Eye (tissue), 1 donor: ENCODE data around the gene NAA35.
"Not testable (repeated sequence)": the region's sequence is repeated elsewhere in the genome, so short reads cannot be mapped to it uniquely, and the experiment has no call there.

Source experiments
- DNase-seq: peaks from one replicate; pipeline ENCODE4 v3.0.0-alpha.2; 2015

Gene NAA35

DNA sequence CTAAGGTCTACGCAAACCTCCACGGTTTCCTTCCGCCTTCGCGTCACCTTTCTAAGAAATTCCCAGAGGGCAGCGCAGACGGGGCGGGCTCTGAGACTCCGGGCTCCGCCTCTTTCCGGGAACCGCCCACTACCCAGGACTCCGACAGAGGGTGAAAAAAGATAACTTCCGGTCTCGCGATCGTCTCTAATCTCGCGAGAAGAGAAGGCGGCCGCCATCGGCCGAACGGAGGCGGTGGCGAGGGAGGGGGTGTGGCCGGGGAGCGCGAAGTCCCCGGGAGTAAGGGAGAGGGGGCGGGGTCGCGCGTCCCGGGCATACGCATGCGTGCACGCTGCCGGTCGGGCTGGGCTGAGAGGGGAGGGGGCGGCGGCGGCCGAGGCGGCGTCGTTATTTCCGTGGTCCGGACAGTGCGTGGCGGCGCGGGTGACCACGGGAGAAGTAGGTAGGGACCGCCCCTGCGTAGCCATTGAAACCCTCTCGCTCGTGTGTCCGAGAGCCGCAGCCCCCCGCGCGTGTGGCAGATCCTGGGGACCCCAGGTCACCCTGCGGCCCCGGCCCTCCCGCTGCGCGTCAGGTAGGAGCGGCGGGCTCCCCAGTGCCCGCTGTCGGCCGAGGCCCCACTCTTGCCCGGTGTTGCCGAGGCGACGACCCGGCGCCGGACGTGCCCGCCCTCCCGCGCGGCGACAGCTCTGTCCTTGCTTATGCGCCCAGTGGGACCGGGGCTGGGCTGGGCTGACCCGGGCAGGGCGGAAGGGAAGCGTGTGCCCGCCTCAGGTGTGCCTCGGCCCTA is at the start of gene NAA35:
Gene NAA35, plus strand, starts transcription at position 315 of the 790 bp plus-strand sequence. CDS start 1,014 bp downstream, outside the sequence.
- DNase-seq: peak; percentile 100

DNA sequence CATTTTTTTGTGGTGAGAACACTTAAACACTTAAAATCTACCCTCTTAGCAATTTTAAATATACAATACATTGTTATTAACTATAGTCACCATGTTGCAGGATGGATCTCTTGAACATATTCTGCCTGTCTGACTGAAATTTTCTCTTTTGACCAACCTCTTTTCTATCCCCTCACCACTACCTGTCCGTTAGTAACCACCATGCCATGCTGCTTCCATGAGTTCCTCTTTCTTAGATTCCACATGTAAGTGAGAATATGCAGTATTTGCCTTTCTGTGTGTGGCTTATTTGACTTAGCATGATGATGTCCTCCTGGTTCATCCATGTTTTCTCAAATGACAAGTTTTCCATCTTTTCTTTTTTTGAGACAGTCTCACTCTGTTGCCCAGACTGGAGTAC is 48.5 kb upstream of the NAA35 start:
- DNase-seq: no peak

DNA sequence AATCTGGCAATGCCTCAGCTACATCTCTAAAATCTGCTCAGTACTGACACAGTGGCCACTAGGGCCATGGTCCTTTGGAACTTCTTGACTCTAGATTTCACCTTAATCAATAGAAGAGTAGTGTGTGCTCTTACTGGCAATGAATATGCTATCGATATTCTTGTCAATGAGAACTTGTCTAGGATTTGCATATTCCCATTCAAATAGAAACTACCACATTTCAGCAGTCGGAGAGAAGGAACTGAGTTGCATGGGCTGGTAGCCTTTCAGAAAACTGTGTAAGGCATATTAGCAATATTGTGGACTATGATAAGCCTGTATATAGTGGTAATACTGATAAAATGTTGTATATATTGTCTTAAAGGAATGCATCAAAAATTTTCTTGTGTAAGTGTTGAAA is 45.3 kb upstream of the NAA35 start:
- DNase-seq: no peak

DNA sequence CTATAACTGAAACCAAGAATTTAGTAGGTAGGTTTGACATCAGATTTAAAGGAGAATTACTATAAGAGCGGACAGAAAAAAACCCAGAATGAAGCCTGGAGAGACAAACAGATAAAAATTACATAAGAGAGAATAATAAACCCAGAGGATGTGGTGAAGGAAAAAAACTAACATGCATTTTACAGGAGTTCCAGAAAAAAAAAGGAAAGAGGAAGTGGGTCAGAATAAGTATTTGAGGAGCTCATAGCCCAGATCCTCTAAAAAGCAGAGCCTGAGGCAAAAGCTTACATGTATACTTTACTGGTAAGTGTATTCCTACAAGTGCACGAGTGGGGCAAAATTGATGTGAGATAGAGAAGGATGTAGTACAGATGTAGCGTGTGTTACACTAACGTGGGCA is 43.1 kb upstream of the NAA35 start:
- DNase-seq: no peak

DNA sequence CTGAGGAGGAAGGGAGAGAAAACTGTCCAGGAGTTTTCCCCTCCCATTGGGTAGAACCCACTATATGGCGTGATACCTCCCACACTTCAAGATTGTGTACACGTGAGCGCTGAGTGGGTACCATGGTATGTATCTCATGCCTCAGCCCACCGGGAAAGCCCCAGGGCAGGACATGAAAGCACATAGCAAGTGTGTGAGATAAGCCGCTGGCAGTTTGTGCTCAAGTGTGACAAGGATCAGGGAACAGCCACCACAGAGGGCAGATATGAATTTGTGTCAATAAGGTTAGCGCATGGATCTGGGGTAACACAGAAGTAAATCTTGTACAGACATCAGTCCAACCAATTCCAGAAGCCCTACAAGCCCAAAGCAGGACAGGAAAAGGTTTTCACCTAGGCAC is 42.6 kb upstream of the NAA35 start:
- DNase-seq: no peak

DNA sequence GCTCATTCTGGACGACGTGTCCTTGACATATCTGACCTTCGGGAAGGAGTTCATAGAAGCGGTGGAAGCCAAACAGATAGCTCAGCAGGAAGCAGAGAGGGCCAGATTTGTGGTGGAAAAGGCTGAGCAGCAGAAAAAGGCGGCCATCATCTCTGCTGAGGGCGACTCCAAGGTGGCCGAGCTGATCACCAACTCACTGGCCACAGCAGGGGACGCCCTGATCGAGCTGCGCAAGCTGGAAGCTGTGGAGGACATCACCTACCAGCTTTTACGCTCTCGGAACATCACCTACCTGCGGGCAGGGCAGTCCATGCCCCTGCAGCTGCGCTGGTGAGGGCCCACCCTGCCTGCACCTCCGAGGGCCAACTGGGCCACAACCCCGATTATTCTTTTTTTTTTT is 41.6 kb upstream of the NAA35 start:
- no peak for DNase-seq

DNA sequence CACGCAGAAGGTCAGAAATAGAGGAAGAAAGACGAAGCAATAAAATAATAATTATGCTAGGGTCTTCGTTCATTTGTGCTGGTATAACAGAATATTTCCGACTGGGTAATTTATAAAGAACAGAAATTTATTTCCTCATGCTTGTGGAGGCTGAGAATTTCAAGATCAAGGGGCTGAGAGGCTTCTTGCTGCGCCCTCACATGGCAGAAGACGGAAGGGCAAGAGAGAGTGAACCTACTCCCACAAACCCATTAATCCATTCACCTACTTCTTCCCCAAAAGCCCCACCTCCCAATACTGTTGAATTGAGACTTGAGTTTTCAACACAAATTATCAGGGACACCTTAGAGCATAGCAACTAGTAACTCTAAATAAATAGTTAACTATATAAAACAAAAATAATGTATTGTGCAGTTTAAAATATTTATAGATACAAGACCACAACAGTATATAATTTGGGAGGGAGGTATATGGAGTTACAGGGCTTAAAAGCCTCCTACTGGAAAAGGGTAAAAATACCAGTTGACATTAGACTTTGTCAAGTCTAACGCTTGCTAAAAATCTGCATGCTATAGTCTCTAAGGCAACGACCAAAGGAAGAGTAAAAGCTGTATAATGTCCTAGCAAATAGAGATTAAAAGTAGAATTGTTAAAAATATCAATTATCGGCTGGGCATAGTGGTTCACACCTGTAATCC is 40.3 kb upstream of the NAA35 start:
- DNase-seq: no peak

DNA sequence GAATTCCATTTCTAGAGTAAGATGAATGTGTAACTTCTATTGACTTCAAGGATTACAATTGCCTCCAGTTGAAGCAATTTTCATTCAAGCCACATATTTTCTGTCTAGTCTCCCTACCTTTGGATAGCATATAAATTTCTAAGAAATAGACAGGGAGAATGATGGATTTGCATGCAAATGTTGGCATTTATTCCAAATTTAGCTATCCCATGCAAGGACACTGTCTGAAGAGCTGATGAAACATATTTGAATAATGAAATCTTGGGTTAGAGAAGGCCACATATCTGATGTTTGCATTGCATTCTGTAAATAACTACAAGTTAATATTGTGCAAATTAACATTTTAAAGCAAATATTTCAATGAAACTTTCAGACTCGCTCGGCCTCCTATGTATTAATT is 36.0 kb upstream of the NAA35 start:
- no peak for DNase-seq

DNA sequence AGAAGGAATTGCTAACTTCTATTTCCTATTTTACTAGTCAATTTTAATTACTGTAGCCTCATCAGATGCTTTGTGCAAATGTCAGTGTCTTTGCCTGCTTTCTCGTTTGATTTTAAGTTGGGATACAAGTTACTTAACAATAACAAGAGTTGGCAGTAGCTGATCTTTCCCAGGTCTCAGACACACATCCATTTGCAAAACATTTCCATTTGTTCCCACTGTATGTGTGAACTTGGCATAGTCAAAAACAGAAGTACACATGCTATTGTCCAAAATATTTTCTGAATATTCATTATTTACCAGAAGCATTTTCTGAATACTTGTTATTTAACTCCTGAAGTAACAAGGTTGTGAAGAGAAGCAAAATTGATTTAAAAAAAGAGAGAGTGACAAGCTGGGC is 35.0 kb upstream of the NAA35 start:
- DNase-seq: peak; percentile 8

DNA sequence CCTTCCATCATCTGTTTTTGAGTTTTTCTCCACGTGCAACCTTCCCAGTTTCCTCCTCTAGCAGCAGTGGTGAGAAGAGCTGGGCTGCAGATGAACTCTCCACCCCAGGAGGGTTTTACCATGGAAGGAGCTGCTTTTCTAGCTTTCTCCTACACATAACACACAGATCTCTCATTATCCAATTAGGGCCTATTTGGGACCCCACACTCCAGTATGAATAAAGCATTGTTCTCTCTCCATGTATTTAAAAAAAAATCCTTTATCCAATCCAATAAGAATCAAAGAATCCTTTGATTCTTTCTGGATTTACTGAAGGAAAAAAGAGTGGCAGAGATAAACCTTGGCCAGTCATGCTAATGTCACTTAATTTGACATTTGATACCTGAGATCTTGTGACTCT is 31.6 kb upstream of the NAA35 start:
- no peak for DNase-seq

DNA sequence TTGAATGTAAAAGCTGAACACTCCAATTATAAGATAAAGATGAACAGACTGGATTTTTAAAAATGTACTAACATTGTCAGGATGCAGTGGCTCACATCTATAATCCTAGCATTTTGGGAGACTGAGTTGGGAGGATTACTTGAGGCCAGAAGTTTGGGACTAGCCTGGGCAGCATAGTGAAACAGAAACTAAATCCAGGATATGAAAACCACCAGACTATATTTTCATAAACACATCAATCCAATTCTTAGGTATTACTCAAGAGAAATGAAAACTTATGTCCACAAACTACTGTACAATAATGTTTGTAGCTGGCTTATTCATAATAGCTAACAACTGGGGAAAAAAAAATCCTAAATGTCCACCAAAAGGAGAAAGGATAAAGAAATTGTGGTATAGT is 26.8 kb upstream of the NAA35 start:
- no peak for DNase-seq

DNA sequence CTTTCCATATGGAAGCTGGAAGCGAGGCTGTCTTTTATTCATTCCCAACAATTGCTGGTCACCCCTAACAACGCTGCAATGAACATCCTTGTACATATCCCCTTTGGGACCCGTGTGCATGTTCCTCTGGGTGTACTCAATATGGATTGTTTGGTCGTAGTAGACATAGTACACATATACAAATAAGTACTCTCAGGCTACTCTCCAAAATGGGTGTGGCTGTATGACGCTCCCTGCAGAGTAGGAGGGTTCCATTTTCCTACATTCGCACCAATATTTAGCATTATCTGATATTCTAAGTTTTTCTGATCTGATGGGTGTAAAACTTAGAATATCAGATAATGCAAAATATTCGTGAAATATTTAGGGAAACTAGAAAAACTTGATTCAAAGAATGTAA is 23.2 kb upstream of the NAA35 start:
- DNase-seq: no peak

DNA sequence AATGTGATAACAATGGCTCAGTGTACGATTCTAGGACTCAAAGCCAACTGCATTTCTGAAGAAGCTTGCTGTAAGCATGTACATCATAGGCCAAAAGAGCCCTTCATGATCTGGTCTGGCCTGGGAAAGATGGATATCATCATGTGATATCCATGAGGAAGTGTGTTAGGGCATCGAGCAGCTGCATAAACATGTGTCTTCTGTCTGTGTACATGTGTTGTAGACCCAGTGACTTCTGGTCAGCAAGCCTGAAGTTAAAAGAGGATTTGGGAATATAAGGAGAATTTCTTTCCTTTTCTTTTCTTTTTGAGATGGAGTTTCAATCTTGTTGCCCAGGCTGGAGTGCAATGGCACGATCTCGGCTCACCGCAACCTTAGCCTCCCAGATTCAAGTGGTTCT is 15.5 kb upstream of the NAA35 start:
- no peak for DNase-seq

DNA sequence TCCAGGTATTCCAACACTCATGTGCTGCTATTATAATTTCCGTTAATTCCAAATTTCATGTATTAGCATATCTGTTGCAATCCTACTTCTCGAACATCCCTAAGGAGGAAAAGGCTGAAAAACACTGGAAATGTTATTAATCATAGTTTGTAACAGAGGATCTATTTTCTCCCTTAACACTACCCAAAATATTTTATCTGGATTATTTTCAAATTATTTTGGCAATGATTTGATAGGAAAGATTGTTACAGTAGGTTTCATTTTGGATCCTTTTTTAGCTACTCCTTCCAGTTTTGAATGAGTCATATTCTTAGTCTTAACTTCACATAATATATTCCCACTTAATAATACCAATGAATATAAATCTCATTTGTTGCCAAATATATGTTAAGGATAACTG is 13.9 kb upstream of the NAA35 start:
- DNase-seq: no peak

DNA sequence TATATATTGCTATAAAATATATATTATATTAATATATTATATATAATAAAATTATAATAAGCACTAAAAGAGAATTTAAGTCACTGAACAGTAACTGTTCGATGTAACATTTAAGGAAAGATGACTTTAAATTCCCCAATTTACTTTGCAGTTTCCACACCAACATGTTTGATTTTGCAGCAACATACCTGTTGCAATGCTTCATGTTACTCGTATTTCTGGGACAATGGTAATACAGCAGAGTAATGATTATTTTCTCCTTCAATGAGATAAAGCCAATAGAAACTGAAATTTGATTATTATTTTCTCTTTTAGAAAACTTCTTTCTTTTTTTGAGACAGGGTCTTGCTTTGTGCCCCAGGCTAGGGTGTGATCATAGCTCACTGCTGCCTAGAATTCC is 9.5 kb upstream of the NAA35 start:
- no peak for DNase-seq

DNA sequence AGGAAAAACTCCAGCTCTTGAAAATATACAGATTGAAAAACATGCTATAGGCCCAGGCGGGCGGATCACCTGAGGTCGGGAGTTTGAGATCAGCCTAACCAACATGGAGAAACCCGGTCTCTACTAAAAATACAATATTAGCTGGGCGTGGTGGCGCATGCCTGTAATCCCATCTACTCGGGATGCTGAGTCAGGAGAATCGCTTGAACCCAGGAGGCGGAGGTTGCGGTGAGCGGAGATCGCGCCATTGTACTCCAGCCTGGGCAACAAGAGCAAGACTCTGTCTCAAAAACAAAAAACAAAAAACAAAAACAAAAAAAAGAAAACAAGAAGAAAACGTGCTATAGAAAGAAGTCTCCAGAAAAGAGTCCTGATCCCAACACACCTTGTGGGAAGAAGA is 5.0 kb upstream of the NAA35 start:
- not testable (repeated sequence) for DNase-seq

DNA sequence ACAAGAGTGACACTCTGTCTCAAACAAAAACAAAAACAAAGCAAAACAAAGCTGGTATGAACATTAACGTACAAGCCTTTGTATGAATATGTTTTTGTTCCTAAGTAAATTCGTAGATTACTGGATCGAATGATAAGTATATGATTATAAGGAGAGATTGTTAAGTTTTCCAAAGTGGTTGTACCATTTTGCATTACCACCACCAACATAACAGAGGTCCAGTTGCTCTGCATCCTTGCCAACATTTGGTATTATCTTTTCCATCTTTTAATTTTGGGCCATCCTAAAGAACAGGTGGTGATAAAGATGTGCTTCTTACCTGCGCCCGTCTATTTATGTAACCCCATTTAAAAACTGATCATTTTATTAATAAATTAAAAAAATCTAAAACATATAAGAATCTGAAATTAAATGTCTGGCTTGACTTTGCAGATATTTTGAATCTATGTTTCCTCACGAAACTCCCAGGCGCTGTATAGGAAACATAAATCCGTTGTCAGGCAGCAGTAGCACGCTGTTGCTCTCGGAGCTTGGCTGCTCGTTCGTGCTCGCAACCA is 593 bp upstream of the NAA35 start:
- DNase-seq: no peak

DNA sequence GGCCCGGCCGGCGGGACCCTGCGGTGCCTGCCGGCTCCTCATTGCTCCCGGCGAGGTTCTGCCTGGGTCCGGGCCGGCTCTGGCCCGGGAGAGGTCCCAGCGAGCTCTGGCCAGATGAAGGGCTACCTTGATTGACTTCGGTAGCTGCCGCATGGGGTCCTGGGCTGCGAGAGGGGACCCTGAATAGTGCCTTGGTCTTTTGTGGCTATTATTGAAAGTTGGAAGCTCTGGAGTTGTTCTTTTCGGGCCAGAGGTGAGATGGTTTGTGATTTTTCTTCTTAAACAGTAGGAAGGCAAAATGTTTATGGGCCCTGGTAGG is 635 bp downstream of the NAA35 start:
- no peak for DNase-seq

DNA sequence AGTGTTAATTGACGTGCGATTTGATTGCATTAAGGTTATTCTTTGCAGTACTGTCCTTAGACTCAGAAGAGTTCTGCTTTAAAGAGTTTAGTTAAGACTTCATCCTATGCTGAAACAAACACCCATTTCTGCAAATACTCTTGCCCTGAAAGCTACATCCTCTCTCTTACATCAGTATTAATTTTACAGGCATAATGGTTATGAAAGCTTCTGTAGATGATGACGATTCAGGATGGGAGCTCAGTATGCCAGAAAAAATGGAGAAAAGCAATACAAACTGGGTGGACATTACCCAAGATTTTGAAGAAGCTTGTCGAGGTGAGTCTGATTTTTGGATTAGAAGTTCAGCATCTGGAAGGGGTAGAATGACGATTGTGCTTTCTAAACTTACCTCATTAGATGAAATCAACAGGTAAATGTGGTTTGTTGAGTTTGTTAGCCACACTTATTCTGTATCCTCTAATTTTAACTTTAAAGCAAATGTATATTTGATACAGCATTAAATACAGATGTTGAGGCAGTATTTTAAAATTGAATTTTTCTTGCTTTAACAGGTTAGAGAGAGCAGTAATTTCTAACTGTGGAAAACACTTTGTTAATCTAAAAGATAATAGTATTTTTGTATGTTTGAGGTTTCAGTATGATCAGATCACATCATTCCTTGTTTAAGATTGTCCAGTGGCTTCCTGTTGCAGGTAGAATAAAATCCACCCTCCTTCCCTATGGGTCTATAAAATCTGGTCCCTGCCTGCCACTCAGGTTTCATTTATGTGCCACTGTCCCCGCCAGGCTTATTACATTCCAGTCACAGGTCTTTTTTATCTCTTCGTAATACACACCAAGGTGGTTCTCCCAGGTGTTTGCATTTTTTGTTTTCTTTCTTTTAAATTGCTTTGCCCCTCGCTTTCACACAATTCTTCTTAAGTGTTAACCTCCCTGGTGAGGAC is 1.3 kb downstream of the NAA35 start:
- DNase-seq: no peak

DNA sequence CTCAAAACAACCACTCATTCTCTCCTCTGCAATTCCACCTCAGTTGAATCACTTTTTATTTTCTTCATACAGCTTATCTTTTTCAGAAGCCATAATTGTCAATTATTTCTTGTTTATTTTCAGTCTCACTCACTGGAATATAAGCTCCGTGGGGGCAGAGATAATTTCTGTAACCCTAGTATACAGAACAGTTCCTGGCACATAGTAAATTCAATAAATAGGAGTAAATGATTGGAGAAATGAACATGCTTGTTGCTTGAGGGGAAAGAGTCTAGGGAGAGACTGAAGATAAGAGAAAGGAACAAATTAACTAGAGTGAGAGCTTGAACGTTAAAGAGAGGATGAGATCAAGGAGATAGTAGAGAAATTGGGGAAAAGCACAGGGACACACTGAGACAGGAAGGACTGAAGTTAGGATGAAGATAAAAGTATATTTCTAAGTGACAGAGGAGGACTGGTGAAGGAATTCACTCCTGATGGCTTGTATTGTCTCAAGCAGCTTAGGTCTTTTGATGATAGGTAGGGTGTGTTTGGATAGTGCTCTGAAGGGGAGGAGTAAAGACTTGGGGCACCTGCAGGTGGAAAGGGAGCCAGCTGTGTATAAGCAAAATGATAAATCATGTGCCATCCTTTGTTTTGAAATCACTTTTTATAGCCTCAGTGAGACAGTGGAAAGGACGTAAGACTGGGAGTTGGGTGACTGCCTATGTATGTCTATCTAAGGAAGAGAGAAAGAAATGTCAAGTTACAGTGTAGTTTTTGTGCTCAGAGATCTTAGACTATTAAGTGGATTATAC is 2.2 kb downstream of the NAA35 start:
- no peak for DNase-seq

DNA sequence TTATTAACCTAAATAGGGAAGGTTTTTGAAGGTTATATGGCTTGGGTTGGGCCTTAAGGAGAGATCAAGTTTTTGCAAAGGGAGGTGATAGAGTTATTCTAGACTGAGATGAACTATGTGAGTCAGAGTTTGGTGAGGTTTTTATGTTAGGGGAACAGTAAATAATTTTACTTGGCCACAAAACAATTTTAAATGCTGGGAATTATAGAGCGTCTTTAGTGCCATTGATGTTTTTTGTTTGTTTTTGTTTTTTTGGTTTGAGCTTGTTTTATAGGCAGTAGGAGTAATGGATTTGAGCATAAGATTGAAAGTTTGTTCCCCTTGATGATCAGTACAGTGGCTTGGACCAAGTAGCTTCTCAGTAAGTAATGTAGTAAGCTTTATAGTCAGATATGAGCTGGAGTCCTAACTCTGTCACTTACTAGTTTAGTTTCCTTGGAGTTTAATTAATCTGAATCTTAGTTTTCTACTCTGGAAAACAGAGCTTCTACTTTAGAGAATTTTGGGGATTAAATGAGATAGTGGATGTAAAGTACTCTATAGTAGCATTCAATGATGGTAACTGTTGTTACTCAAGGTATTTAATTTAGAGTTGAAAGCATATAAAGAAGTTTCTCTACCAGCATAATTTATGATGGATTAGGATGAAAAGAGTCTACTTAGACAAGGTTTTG is 2.9 kb downstream of the NAA35 start:
- DNase-seq: no peak

DNA sequence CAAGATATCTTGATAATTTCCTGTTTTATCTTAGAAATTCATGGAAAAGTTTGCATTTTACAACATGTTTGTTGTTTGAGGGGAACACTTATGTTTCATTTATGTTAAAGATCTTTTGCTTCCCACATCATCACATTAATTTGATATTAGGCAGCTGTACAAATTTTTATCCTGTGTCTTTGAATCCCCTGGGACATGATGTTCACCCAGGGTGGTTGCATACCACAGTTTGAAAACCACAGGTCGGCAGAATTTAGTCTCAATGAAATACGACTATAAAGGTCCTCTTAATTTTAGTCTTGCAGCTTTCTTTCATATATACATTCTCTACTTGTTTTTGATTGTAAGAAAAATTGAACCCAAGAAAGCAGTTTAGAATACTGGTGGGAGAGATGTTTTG is 3.7 kb downstream of the NAA35 start:
- DNase-seq: no peak
